OCI-LY1 (cell line): ENCODE measurements around the gene RGP1.

Source experiments
- EZH2 ChIP-seq: fragments of 200-600 bp; sonication (generic), shearing (Covaris generic); IDR thresholded peaks from 2 replicates; pipeline ENCODE4 v1.8.0; 2017; ENCODE audit warnings: borderline replicate concordance, mixed run types, mild to moderate bottlenecking, antibody characterized with exemption, low read length, moderate library complexity, mixed read lengths
- TF ChIP-seq, protein P1 (sequence below): fragments of 200-600 bp; sonication (generic), shearing (Covaris generic); IDR thresholded peaks from 2 replicates; pipeline ENCODE4 v1.5.1; 2017; ENCODE audit warnings: mild to moderate bottlenecking, antibody characterized with exemption, low read length, moderate library complexity, mixed read lengths

DNA sequence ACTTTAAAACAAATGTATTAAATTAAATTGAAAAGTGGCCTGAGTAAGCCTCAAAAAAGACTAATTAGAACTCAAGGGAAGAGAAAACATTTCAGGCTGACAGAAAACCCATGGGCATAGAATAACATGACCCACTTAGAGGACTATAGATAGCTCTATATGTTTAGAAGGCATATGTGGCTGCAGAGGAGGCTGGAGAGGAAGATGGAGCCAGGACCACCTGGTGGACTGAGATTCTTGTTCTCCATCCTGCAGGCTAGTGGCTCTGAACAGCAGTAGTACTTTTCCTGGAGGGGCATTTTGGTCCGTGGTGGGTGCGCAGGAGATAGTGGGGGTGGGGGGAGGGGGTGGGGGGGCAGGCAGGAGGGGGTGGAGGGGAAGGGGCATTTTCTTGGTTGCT is 32.0 kb downstream of the RGP1 start:
- TF ChIP-seq, protein P1, sequence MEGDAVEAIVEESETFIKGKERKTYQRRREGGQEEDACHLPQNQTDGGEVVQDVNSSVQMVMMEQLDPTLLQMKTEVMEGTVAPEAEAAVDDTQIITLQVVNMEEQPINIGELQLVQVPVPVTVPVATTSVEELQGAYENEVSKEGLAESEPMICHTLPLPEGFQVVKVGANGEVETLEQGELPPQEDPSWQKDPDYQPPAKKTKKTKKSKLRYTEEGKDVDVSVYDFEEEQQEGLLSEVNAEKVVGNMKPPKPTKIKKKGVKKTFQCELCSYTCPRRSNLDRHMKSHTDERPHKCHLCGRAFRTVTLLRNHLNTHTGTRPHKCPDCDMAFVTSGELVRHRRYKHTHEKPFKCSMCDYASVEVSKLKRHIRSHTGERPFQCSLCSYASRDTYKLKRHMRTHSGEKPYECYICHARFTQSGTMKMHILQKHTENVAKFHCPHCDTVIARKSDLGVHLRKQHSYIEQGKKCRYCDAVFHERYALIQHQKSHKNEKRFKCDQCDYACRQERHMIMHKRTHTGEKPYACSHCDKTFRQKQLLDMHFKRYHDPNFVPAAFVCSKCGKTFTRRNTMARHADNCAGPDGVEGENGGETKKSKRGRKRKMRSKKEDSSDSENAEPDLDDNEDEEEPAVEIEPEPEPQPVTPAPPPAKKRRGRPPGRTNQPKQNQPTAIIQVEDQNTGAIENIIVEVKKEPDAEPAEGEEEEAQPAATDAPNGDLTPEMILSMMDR: no peak
- no peak for TF ChIP-seq EZH2
